Measurements from ENCODE around the gene LRCH1. TPM values are rescaled to one million over a fixed set of nuclear protein-coding genes. Genes with fewer than 3 reads are reported as not detected.

LRCH1 gene
- total and polyA plus RNA-seq, 10 of the 15 experiments (the other 5 are each of a cell fraction or from before 2014, with no cell fraction given): 5.3 to 48.9 (median 14.4) TPM

GRCh38 chr13:46618694-46619254 lies 65.8 kb downstream of the LRCH1 start:
- 0% methylated on average over 3 of the region's 3 CpGs for WGBS (ENCODE audit: insufficient coverage, insufficient replicate concordance, low lambda C conversion rate, missing lambda C conversion rate)
- intact Hi-C loops (cut with micrococcal nuclease; ENCODE audit: unreplicated experiment) (no loop called here), in situ Hi-C loops (cut with MboI) (no loop called here)
- DNase-seq (ENCODE audit: low read depth, low spot score) (no peak), ATAC-seq (peak; percentile 25; the same call in 1 of the 3 replicates), FAIRE-seq (no peak)
- POLR2A ChIA-PET: interaction anchor here (0.7 to 4.0 kb wide), 7 partner anchors 11 to 63 kb away, joined by 3 to 16 read pairs (median 5); no protein-coding TSS in a partner anchor
- RAD21 ChIA-PET (ENCODE audit: unreplicated experiment): interaction anchor here (1.1 to 4.9 kb wide), 5 partner anchors 8 to 52 kb away, joined by 3 to 40 read pairs (median 7); no protein-coding TSS in a partner anchor
- H3K79me2 ChIP-seq (ENCODE audit: control insufficient read depth, insufficient read depth, low read length): peaks cover 95% of the 10 kb centered on the region
- BruUV-seq (replicated peaks): no TSS peak
- TF ChIP-seq HDAC2 (IDR thresholded peaks at IDR 0.05) (no peak), IKZF1 (conservative IDR thresholded peaks at IDR 0.05) (peak; percentile 29; the same call in 1 of the 2 replicates), SKIL (IDR thresholded peaks at IDR 0.05; ENCODE audit: low read depth, poor library complexity, severe bottlenecking) (no peak), ETV6 (conservative IDR thresholded peaks at IDR 0.05 in 1 of 2, IDR thresholded peaks at IDR 0.05 in 1 of 2; ENCODE audit: borderline replicate concordance in 1 of 2, low read depth in 1 of 2) (peak in 1 of 2 experiments; percentile 85; a peak in 1 of 4 replicates), IKZF2 (IDR thresholded peaks at IDR 0.05) (peak in 1 of 2 experiments; percentile 14; a peak in 1 of 4 replicates)
- peaks cover 57% of the 10 kb centered on the region for H3K4me1 ChIP-seq (ENCODE audit: control insufficient read depth, insufficient read depth, low read length)
- CTCF ChIA-PET: interaction anchor here (1.4 to 4.8 kb wide), 5 partner anchors 9 to 17 kb away, joined by 3 to 39 read pairs (median 5); no protein-coding TSS in a partner anchor
- H3K4me3 ChIP-seq: no peak overlapping the region
- no peak overlapping the region for H3K9ac ChIP-seq (ENCODE audit: control insufficient read depth, insufficient read depth, low read length)
- H3K4me2 ChIP-seq (ENCODE audit: control insufficient read depth, insufficient read depth): peak overlapping the region; percentile 54; the same call in 1 of the 2 replicates
- H4K20me1 ChIP-seq (ENCODE audit: control insufficient read depth, insufficient read depth): no peaks in the 10 kb centered on the region
- no peak overlapping the region for H2AFZ ChIP-seq (ENCODE audit: control insufficient read depth, low read depth, low read length)
- SMC1A ChIA-PET (ENCODE audit: uncharacterized antibody, unreplicated experiment): interaction anchor here (1.0 to 9.0 kb wide), 13 partner anchors 10 to 102 kb away, joined by 3 to 170 read pairs (median 8); no protein-coding TSS in a partner anchor
- H3K36me3 ChIP-seq (ENCODE audit: control insufficient read depth in 2 of 2, insufficient read depth in 2 of 2, low read length in 1 of 2): no peaks in the 10 kb centered on the region; a peak in 1 of 4 replicates
- no peaks in the 10 kb centered on the region; the same call in 1 of the 3 replicates for H3K9me3 ChIP-seq (replicated peaks; ENCODE audit: control insufficient read depth, insufficient read depth, low read length)
- H3K27me3 ChIP-seq (replicated peaks in 1 of 2; ENCODE audit: control insufficient read depth in 2 of 2, insufficient read depth in 2 of 2, low read length in 1 of 2): no peaks in the 10 kb centered on the region
- H3K27ac ChIP-seq (ENCODE audit: control insufficient read depth, insufficient read depth): peak overlapping the region; percentile 66

Measured in GM12878 (cell line).